SJSA1 (cell line): ENCODE results near the gene THRA. TPM values are rescaled to one million over a fixed set of nuclear protein-coding genes. Genes with fewer than 3 reads are reported as not detected.

Experiments
- DNase-seq, 2 experiments: peaks; one replicate each; pipeline ENCODE4 v3.0.0-alpha.2; 2015 to 2020; ENCODE audit warnings: low spot score in 2 of 2, low read depth in 1 of 2
- H3K27ac ChIP-seq: fragments of 250-450 bp; sonication (Bioruptor Pico); 2 replicates; pipeline ENCODE4 v1.5.1; 2020; ENCODE audit warnings: mild to moderate bottlenecking, moderate library complexity
- H3K27me3 ChIP-seq: fragments of 250-450 bp; sonication (Bioruptor Pico); replicated peaks from 2 replicates; pipeline ENCODE4 v1.5.1; 2020; ENCODE audit warnings: mild to moderate bottlenecking, moderate library complexity
- H3K36me3 ChIP-seq: fragments of 250-450 bp; sonication (Bioruptor Pico); 2 replicates; pipeline ENCODE4 v1.5.1; 2020; ENCODE audit warnings: mild to moderate bottlenecking
- H3K4me1 ChIP-seq: fragments of 250-450 bp; sonication (Bioruptor Pico); replicated peaks from 2 replicates; pipeline ENCODE4 v1.6.1; 2021; ENCODE audit warnings: mild to moderate bottlenecking
- H3K4me3 ChIP-seq: fragments of 250-450 bp; sonication (Bioruptor Pico); 2 replicates; pipeline ENCODE4 v1.5.1; 2020; ENCODE audit warnings: mild to moderate bottlenecking
- H3K9me3 ChIP-seq: fragments of 250-450 bp; sonication (Bioruptor Pico); replicated peaks from 2 replicates; pipeline ENCODE4 v1.5.1; 2020; ENCODE audit warnings: mild to moderate bottlenecking
- total RNA-seq: library from RNA; depleted of rRNA; stranded (reverse); fragments of >200 nt; shearing (Covaris generic); gene quantifications from 2 replicates; pipeline ENCODE4 v1.2.3, GENCODE V29; 2014; rRNA removed

Gene THRA
- 14.0 and 14.4 TPM in 2 replicates for total RNA-seq

DNA sequence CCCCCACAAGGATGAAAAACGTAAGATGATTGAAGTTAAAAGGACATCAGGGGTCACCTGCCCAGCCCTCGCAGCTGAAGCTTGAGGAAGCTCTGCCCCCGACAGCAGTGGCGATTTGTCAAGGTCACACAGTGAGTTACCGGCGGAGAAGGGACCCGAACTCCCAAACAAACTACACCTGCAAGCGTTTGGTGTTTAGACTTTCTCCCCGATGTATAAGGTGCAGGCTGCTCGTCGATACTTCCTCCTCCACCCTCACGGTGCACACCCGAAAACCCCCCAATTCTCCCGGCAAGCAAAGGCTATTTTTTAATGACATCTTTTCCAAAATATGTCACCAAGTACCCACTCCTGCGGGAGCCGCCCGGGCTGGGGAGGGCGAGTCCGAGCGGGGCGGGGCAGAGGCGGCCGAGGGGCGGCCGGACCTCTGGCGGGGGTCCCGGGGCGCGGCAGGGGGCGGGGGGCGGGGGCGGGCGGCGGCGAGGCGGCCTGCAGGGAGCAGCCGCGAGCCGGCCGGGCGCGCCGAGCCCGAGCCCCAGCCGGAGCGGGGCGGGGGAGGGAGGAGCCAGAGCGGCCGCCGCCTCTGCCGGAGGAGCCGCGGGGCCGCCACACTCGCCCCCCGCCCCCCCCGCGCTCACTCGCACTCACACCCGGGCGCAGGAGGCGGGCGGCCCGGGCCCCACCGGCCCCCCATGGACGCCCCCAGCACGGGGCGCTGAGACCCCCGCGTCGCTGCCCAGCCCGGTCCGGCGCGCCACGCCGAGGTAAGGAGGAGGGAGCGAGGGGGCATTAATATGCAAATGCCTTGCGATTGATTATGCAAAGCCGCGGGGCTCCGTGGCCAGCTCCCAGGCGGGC lies at the start of gene THRA:
Gene THRA, plus strand, starts transcription at position 637 of the 858 bp plus-strand sequence. CDS start 11,524 bp downstream, outside the sequence.
- H3K27ac ChIP-seq, result no peak within 1 kb of the TSS
- no peaks in the 10 kb centered on the region; the same call in 1 of the 2 replicates for H3K36me3 ChIP-seq
- peak within 1 kb of the TSS; percentile 77 for H3K4me3 ChIP-seq
- peak; percentile 23 to 54 for DNase-seq
- H3K27me3 ChIP-seq, result no peaks in the 10 kb centered on the region
- H3K4me1 ChIP-seq, result peaks cover 29% of the 10 kb centered on the region
- no peaks in the 10 kb centered on the region for H3K9me3 ChIP-seq

DNA sequence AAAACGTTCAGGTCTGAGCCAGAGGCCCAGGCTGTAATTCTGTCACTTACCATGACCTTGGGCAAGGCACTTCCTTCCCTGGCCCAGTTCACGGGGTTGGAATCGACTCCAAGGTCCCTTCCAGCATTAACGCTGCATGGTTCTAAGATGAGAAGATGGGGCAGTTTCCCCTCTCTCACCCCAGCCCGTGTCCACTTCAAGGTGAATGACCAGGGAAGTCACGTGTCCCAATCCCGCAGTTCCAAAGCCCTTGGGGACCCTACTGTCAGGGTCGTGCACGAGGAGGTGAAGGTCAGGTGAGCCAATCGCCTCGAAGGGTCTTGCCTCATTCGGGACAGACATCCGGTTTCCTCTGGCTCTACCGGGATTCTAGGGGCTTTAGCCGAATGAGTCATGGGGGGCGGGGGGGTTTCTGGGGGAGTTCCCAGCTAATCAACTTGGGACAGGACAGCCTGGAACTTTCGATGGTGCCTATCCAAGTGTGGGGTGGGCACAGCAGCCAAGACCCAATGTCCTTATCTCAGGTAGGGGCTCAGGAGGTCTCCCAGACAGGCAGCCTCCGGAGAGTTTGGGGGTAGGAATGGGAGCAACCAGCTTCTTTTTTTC lies 48.3 kb upstream of the THRA start:
- Histone ChIP-seq H3K9me3 (no peaks in the 10 kb centered on the region), H3K36me3 (peaks cover 7% of the 10 kb centered on the region), H3K4me1 (no peaks in the 10 kb centered on the region), H3K4me3 (no peak overlapping the region), H3K27me3 (no peaks in the 10 kb centered on the region), H3K27ac (no peak overlapping the region)
- DNase-seq, result no peak

DNA sequence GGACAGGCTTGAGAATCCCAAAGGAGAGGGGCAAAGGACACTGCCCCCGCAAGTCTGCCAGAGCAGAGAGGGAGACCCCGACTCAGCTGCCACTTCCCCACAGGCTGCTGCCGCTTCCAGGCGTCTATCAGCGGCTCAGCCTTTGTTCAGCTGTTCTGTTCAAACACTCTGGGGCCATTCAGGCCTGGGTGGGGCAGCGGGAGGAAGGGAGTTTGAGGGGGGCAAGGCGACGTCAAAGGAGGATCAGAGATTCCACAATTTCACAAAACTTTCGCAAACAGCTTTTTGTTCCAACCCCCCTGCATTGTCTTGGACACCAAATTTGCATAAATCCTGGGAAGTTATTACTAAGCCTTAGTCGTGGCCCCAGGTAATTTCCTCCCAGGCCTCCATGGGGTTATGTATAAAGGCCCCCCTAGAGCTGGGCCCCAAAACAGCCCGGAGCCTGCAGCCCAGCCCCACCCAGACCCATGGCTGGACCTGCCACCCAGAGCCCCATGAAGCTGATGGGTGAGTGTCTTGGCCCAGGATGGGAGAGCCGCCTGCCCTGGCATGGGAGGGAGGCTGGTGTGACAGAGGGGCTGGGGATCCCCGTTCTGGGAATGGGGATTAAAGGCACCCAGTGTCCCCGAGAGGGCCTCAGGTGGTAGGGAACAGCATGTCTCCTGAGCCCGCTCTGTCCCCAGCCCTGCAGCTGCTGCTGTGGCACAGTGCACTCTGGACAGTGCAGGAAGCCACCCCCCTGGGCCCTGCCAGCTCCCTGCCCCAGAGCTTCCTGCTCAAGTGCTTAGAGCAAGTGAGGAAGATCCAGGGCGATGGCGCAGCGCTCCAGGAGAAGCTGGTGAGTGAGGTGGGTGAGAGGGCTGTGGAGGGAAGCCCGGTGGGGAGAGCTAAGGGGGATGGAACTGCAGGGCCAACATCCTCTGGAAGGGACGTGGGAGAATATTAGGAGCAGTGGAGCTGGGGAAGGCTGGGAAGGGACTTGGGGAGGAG lies 47.5 kb upstream of the THRA start, which contains the start of gene CSF3:
Gene CSF3, plus strand, starts transcription at position 436 of the 993 bp plus-strand sequence. Its CDS starts 35 bp downstream, at position 471.
- Histone ChIP-seq H3K4me1 (no peaks in the 10 kb centered on the region), H3K4me3 (no peak within 1 kb of the TSS), H3K27me3 (no peaks in the 10 kb centered on the region), H3K36me3 (peaks cover 15% of the 10 kb centered on the region), H3K9me3 (no peaks in the 10 kb centered on the region), H3K27ac (no peak within 1 kb of the TSS)
- DNase-seq, result no peak

- no peaks in the 10 kb centered on the region for H3K27me3 ChIP-seq
- no peak overlapping the region for H3K27ac ChIP-seq
- peaks cover 24% of the 10 kb centered on the region for H3K36me3 ChIP-seq
- peaks cover 4% of the 10 kb centered on the region for H3K4me1 ChIP-seq
- DNase-seq, result no peak
- H3K4me3 ChIP-seq, result no peak overlapping the region
- no peaks in the 10 kb centered on the region for H3K9me3 ChIP-seq
Observed at GRCh38 chr17:40015998-40016985, 46.5 kb upstream of the THRA start.

GRCh38 chr17:40017422-40018080 lies 45.2 kb upstream of the THRA start:
- Histone ChIP-seq H3K4me1 (peaks cover 12% of the 10 kb centered on the region), H3K27ac (no peak overlapping the region), H3K27me3 (no peaks in the 10 kb centered on the region), H3K4me3 (no peak overlapping the region), H3K9me3 (no peaks in the 10 kb centered on the region), H3K36me3 (peaks cover 37% of the 10 kb centered on the region)
- no peak for DNase-seq

- Histone ChIP-seq H3K36me3 (peaks cover 46% of the 10 kb centered on the region), H3K9me3 (no peaks in the 10 kb centered on the region), H3K27ac (no peak overlapping the region), H3K27me3 (no peaks in the 10 kb centered on the region), H3K4me1 (peaks cover 18% of the 10 kb centered on the region), H3K4me3 (no peak overlapping the region)
- no peak for DNase-seq
Observed at GRCh38 chr17:40018211-40019121, 44.3 kb upstream of the THRA start.

DNA sequence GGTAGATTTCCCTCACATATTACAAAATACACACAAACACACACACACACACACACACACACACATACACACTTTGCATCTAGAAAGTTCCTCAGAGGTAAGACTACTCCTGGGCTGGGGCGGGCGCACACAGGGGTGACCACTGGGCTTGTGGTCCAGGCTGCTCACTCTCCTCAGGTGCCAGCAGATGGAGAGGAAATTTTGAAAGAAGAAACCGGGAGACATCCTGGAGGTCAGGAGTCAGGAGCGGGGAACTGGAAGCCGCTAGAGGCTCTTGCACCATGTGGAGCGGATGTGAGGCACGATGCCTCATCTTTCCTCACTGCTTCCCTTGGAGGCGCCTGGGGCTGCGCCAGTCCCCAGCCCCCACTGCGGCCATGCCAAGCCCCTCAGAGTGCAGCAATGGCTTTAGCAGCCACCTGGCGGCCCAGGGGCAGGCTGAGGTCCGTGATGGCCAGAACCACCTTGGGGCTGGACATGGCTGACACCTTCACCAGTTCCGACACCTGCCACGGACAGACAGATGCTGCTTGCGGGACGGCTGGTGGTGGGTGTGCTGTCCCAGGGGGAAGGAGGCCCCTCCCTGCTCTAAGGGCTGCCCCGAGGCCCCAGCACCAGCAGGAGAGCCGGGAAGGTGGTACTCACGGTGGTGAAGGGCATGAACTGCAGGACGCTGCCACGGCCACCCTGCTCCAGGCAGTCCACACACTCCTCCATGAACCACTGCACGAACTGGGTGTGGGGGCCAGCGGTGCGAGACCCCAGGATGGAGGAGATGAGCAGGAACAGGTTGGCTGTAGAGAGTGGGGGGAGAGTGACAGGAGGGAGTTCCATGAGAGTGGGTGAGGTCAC lies 43.4 kb upstream of the THRA start:
- Histone ChIP-seq H3K27ac (no peak overlapping the region), H3K4me1 (peaks cover 25% of the 10 kb centered on the region), H3K9me3 (no peaks in the 10 kb centered on the region), H3K4me3 (no peak overlapping the region), H3K27me3 (no peaks in the 10 kb centered on the region), H3K36me3 (peaks cover 52% of the 10 kb centered on the region)
- DNase-seq, result no peak

- H3K4me3 ChIP-seq, result no peak overlapping the region
- peaks cover 25% of the 10 kb centered on the region for H3K4me1 ChIP-seq
- H3K27ac ChIP-seq, result no peak overlapping the region
Observed at GRCh38 chr17:40020146-40020545, 42.6 kb upstream of the THRA start.

GRCh38 chr17:40021451-40021971 lies 41.3 kb upstream of the THRA start:
- no peaks in the 10 kb centered on the region for H3K27me3 ChIP-seq
- H3K9me3 ChIP-seq, result no peaks in the 10 kb centered on the region
- DNase-seq, result no peak
- no peak overlapping the region for H3K27ac ChIP-seq
- peaks cover 25% of the 10 kb centered on the region for H3K4me1 ChIP-seq
- H3K4me3 ChIP-seq, result no peak overlapping the region
- H3K36me3 ChIP-seq, result peaks cover 72% of the 10 kb centered on the region

More at GRCh38 chr17:40020146-40020545, 42.6 kb upstream of the THRA start:
- Histone ChIP-seq H3K9me3 (no peaks in the 10 kb centered on the region), H3K36me3 (peaks cover 58% of the 10 kb centered on the region), H3K27me3 (no peaks in the 10 kb centered on the region)
- DNase-seq, result no peak

GRCh38 chr17:40022497-40022896 lies 40.3 kb upstream of the THRA start:
- no peak overlapping the region for H3K4me3 ChIP-seq
- peaks cover 82% of the 10 kb centered on the region for H3K36me3 ChIP-seq
- DNase-seq, result no peak
- H3K27me3 ChIP-seq, result no peaks in the 10 kb centered on the region
- H3K4me1 ChIP-seq, result peaks cover 28% of the 10 kb centered on the region
- H3K9me3 ChIP-seq, result no peaks in the 10 kb centered on the region
- H3K27ac ChIP-seq, result no peak overlapping the region
